CD14-positive monocyte (primary cell): Measurements from ENCODE around the gene LMNTD2. TPM values are rescaled to one million over a fixed set of nuclear protein-coding genes. Genes with fewer than 3 reads are reported as not detected.

Experiments
- DNase-seq, 3 donors: peaks; one replicate each; pipeline ENCODE4 v3.0.0-alpha.2; 2011 to 2022
- H2AFZ ChIP-seq: 2 replicates; pipeline ENCODE4 v1.6.0; 2012; ENCODE audit warnings: mild to moderate bottlenecking, low read depth, low read length, inconsistent platforms; ENCODE audit not compliant: insufficient read depth, poor library complexity, severe bottlenecking
- H3K27ac ChIP-seq, 2 donors: 1 replicate in 1 of 2; 2 replicates in 1 of 2; pipeline ENCODE4 v1.5.1; 2012 to 2013; ENCODE audit warnings: low read length in 2 of 2, control low read depth in 1 of 2, inconsistent platforms in 1 of 2, low read depth in 1 of 2, mild to moderate bottlenecking in 1 of 2
- H3K27me3 ChIP-seq, 2 donors: one replicate each; pipeline versions ENCODE4 v1.6.0 to v1.6.1; 2011 to 2013; ENCODE audit warnings: low read length in 2 of 2; ENCODE audit not compliant: control insufficient read depth in 2 of 2, insufficient read depth in 2 of 2
- H3K36me3 ChIP-seq, 2 donors: replicated peaks in 1 of 2; 1 replicate in 1 of 2; 2 replicates in 1 of 2; pipeline versions ENCODE4 v1.5.1 to v1.6.1; 2012 to 2013; ENCODE audit warnings: low read length in 2 of 2, control low read depth in 1 of 2, inconsistent platforms in 1 of 2, mild to moderate bottlenecking in 1 of 2; ENCODE audit not compliant: insufficient read depth in 2 of 2, control insufficient read depth in 1 of 2
- H3K4me1 ChIP-seq, 2 donors: 1 replicate in 1 of 2; 2 replicates in 1 of 2; pipeline versions ENCODE4 v1.5.1 to v1.6.1; 2012 to 2013; ENCODE audit warnings: low read length in 2 of 2, control low read depth in 1 of 2, inconsistent platforms in 1 of 2, mild to moderate bottlenecking in 1 of 2, moderate library complexity in 1 of 2; ENCODE audit not compliant: insufficient read depth in 2 of 2, control insufficient read depth in 1 of 2
- H3K4me2 ChIP-seq: replicated peaks from 2 replicates; pipeline ENCODE3; 2012; ENCODE audit warnings: low read length, moderate library complexity, mild to moderate bottlenecking; ENCODE audit not compliant: poor library complexity, severe bottlenecking; ENCODE audit errors: extremely low read depth
- H3K4me3 ChIP-seq, 3 experiments: fragments of 200-600 bp in 1 of 3; sonication (generic) in 1 of 3; replicated peaks in 1 of 3; 1 replicate in 2 of 3; 2 replicates in 1 of 3; pipeline ENCODE4 v1.5.1; 2011 to 2013; ENCODE audit warnings: low read length in 3 of 3, mild to moderate bottlenecking in 3 of 3, control low read depth in 2 of 3, low read depth in 2 of 3, inconsistent platforms in 1 of 3, moderate library complexity in 1 of 3
- H3K79me2 ChIP-seq: 2 replicates; pipeline ENCODE4 v1.6.0; 2012; ENCODE audit warnings: mild to moderate bottlenecking, control low read depth, inconsistent platforms, low read length, moderate library complexity; ENCODE audit not compliant: insufficient read depth
- H3K9ac ChIP-seq: 2 replicates; pipeline ENCODE4 v1.6.0; 2017; ENCODE audit warnings: low read length, mild to moderate bottlenecking; ENCODE audit not compliant: insufficient read depth, poor library complexity, severe bottlenecking
- H3K9me3 ChIP-seq, 2 donors: replicated peaks in 1 of 2; 1 replicate in 1 of 2; 2 replicates in 1 of 2; pipeline versions ENCODE4 v1.5.1 to v1.6.1; 2012 to 2013; ENCODE audit warnings: low read length in 2 of 2, control low read depth in 1 of 2; ENCODE audit not compliant: control insufficient read depth in 1 of 2, insufficient read depth in 1 of 2
- H4K20me1 ChIP-seq: 2 replicates; pipeline ENCODE4 v1.6.0; 2012; ENCODE audit warnings: mild to moderate bottlenecking, low read length, control low read depth, moderate library complexity; ENCODE audit not compliant: insufficient read depth
- H3K27ac Mint-ChIP-seq, 7 donors: one replicate each; pipeline ENCODE4 v1.8.0; 2020; ENCODE audit warnings: mild to moderate bottlenecking in 7 of 7, mixed read lengths in 7 of 7, moderate library complexity in 6 of 7, inconsistent platforms in 2 of 7
- H3K27me3 Mint-ChIP-seq, 3 donors: one replicate each; pipeline ENCODE4 v1.8.0; 2021 to 2022; ENCODE audit warnings: low read depth in 3 of 3, mild to moderate bottlenecking in 3 of 3, mixed read lengths in 3 of 3, moderate library complexity in 3 of 3, inconsistent platforms in 1 of 3
- H3K36me3 Mint-ChIP-seq, 2 donors: one replicate each; pipeline ENCODE4 v1.8.0; 2020; ENCODE audit warnings: mixed read lengths in 2 of 2, inconsistent platforms in 1 of 2, mild to moderate bottlenecking in 1 of 2
- H3K4me1 Mint-ChIP-seq: one replicate; pipeline ENCODE4 v1.8.0; 2020; ENCODE audit warnings: mild to moderate bottlenecking, mixed read lengths
- H3K4me3 Mint-ChIP-seq, 2 donors: one replicate each; pipeline ENCODE4 v1.8.0; 2020; ENCODE audit warnings: mild to moderate bottlenecking in 2 of 2, mixed read lengths in 2 of 2, moderate library complexity in 1 of 2
- H3K9me3 Mint-ChIP-seq, 7 donors: one replicate each; pipeline ENCODE4 v1.8.0; 2020 to 2022; ENCODE audit warnings: mixed read lengths in 7 of 7, mild to moderate bottlenecking in 6 of 7, moderate library complexity in 6 of 7, inconsistent platforms in 2 of 7
- WGBS: methylation state at CpG from one replicate; pipeline ENCODE4 v1.1.5; 2013; ENCODE audit warnings: missing lambda C conversion rate; ENCODE audit not compliant: insufficient coverage; 5-methylcytosine and 5-hydroxymethylcytosine counted together
- intact Hi-C, 2 donors: fragments of 100-400 bp; cut with micrococcal nuclease; formaldehyde crosslinking; loops; one replicate each; pipeline versions ENCODE4 v1.15.0 to v1.15.1; 2023
- polyA plus RNA-seq, 3 donors: library from polyadenylated mRNA; depleted of rRNA in 1 of 3; unstranded in 2 of 3; stranded (reverse) in 1 of 3; fragments of 300-500 nt in 2 of 3; fragments of >200 nt in 1 of 3; fragmentation: Illumina TruSeq in 2 of 3; gene quantifications; 1 replicate in 2 of 3; 2 replicates in 1 of 3; pipeline ENCODE4 v1.2.3, GENCODE V29; 2012 to 2021
- TF ChIP-seq, protein P1 (sequence below): fragments of 200-600 bp; IDR thresholded peaks from one replicate; pipeline ENCODE4 v1.8.0; 2022; ENCODE audit warnings: antibody characterized with exemption, mild to moderate bottlenecking

The LMNTD2 gene
- polyA plus RNA-seq, 3 donors = 0.67 to 10.6 (median 1.2) TPM

DNA sequence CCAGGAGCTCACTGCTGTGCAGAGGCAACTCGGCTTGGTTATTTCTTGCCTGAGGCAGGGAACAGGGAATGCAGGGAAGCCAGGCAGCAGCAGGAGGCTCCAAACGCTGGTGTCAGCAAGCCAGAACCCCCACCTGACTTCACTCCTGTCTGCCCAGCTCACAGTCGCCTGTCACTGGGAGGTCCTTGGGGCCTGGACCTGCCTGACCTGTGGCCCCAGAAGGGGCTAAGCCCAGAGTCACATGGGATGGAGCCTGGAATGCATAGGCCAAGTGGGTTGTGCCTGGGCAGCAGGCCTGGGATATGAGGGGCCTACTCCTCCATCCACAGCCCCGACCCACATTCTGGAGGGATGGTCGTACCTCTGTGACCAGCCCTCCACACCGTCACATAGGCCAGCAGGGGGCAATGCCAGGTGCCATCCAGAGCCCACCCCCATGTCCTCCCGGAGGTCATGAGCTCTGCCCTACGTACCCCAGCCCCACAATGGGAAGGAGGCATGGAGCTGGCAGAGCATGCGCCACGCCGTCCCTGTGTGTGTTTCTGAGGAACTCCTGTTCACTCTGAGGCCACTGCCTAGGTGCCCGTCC, 5.5 kb upstream of the LMNTD2 start:
- Histone ChIP-seq H3K4me1 (peaks cover 15 to 36% of the 10 kb centered on the region in 2 donors), H3K27ac (no peak overlapping the region), H3K4me3 (no peak overlapping the region), H2AFZ (no peak overlapping the region), H3K9ac (no peak overlapping the region), H3K4me2 (no peak overlapping the region), H4K20me1 (peaks cover 20% of the 10 kb centered on the region), H3K9me3 (no peaks in the 10 kb centered on the region), H3K79me2 (peaks cover 3% of the 10 kb centered on the region), H3K27me3 (peaks cover 0 to 24% of the 10 kb centered on the region in 2 donors), H3K36me3 (peaks cover 0 to 11% of the 10 kb centered on the region in 2 donors)
- TF ChIP-seq, protein P1, sequence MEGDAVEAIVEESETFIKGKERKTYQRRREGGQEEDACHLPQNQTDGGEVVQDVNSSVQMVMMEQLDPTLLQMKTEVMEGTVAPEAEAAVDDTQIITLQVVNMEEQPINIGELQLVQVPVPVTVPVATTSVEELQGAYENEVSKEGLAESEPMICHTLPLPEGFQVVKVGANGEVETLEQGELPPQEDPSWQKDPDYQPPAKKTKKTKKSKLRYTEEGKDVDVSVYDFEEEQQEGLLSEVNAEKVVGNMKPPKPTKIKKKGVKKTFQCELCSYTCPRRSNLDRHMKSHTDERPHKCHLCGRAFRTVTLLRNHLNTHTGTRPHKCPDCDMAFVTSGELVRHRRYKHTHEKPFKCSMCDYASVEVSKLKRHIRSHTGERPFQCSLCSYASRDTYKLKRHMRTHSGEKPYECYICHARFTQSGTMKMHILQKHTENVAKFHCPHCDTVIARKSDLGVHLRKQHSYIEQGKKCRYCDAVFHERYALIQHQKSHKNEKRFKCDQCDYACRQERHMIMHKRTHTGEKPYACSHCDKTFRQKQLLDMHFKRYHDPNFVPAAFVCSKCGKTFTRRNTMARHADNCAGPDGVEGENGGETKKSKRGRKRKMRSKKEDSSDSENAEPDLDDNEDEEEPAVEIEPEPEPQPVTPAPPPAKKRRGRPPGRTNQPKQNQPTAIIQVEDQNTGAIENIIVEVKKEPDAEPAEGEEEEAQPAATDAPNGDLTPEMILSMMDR = no peak
- peaks cover 0 to 13% (median 0%) of the 10 kb centered on the region in 7 donors for H3K9me3 Mint-ChIP-seq
- H3K4me3 Mint-ChIP-seq = no peak overlapping the region
- intact Hi-C loops = no loop called here
- H3K27me3 Mint-ChIP-seq = peaks cover 14 to 35% (median 34%) of the 10 kb centered on the region in 3 donors
- H3K4me1 Mint-ChIP-seq = peaks cover 14% of the 10 kb centered on the region
- DNase-seq = no peak
- no peak overlapping the region for H3K27ac Mint-ChIP-seq
- H3K36me3 Mint-ChIP-seq = peaks cover 5 to 12% of the 10 kb centered on the region in 2 donors
- 83% methylated on average over 7 of the region's 12 CpGs for WGBS

DNA sequence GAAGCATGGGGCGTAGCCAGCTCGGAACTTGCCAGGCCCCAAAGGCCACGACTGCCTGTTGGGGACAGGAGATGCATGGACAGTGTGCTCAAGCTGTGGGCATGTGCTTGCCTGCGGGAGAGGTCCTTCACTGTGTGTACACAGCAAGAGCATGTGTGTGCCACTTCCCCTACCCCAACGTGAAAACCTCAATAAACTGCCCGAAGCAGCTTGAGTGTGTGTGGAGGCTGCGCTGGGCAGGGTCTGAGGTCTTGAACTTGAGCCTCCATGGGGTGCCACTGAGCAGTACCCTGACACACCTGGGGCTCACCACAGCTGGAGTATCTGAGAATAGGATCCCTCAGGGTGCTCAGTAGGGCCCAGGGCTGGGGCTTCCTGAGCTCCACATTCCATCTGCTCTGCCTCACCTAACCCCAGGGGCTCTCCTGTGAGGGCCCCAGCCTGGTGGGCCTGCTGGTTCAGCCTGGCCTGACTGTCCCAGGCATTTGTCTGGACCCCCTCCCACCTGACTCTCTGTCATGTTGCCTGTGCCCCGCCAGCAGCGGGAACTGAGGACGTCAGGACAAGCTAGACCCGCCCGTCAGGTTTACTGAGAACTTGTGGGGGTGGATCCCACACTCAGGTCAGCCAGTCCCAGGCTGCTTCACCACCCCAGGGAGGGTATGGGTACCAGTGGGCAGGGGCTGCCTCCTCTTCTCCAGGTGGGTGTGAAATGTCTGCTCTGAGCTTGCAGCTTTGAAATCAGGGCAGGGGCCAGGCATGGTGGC, 3.5 kb upstream of the LMNTD2 start:
- H3K9ac ChIP-seq = no peak overlapping the region
- peaks cover 0 to 11% of the 10 kb centered on the region in 2 donors for H3K36me3 ChIP-seq
- H3K9me3 ChIP-seq = no peaks in the 10 kb centered on the region
- intact Hi-C loops = no loop called here
- Mint-ChIP-seq H3K9me3 (peaks cover 0 to 4% (median 0%) of the 10 kb centered on the region in 7 donors), H3K4me3 (no peak overlapping the region), H3K27ac (peak overlapping the region in 1 of 7 donors; percentile 30), H3K36me3 (peaks cover 5 to 12% of the 10 kb centered on the region in 2 donors), H3K27me3 (peaks cover 2 to 25% (median 20%) of the 10 kb centered on the region in 3 donors), H3K4me1 (peaks cover 17% of the 10 kb centered on the region)
- peaks cover 20% of the 10 kb centered on the region for H4K20me1 ChIP-seq
- no peak overlapping the region for H2AFZ ChIP-seq
- DNase-seq = no peak
- TF ChIP-seq, protein P1 = no peak
- H3K4me2 ChIP-seq = no peak overlapping the region
- H3K79me2 ChIP-seq = peaks cover 3% of the 10 kb centered on the region
- no peak overlapping the region for H3K4me3 ChIP-seq
- H3K27ac ChIP-seq = no peak overlapping the region
- H3K4me1 ChIP-seq = peaks cover 19 to 39% of the 10 kb centered on the region in 2 donors
- 90% methylated on average over 8 of the region's 12 CpGs for WGBS
- H3K27me3 ChIP-seq = peaks cover 0 to 16% of the 10 kb centered on the region in 2 donors
